Calu3 (cell line): ENCODE results near the gene NPTXR. TPM values are rescaled to one million over a fixed set of nuclear protein-coding genes. Genes with fewer than 3 reads are reported as not detected.
"Not testable (repeated sequence)": the region's sequence is repeated elsewhere in the genome, so short reads cannot be mapped to it uniquely, and the experiment has no call there.

Experiments
- BruUV-seq: library from RNA; stranded (reverse); fragments of 400-500 nt; replicated peaks from 2 replicates; lab custom pipeline; 2021; lab: Mats Ljungman, UMichigan
- CTCF ChIA-PET: fragments of 300-600 bp; sonication (Branson Sonifier 250); formaldehyde crosslinking; loops from one replicate; lab custom pipeline; 2022; ENCODE audit warnings: antibody characterized with exemption; lab: Charles Lee
- DNase-seq: peaks from one replicate; pipeline ENCODE4 v3.0.0; 2022
- H3K27ac Mint-ChIP-seq: one replicate; pipeline ENCODE4 v1.8.0; 2022; ENCODE audit warnings: mixed read lengths; ENCODE audit not compliant: unreplicated experiment
- H3K27me3 Mint-ChIP-seq: one replicate; pipeline ENCODE4 v1.8.0; 2022; ENCODE audit warnings: mixed read lengths; ENCODE audit not compliant: unreplicated experiment
- H3K36me3 Mint-ChIP-seq: one replicate; pipeline ENCODE4 v1.8.0; 2022; ENCODE audit warnings: mild to moderate bottlenecking, moderate library complexity, mixed read lengths; ENCODE audit not compliant: insufficient read depth, unreplicated experiment
- H3K4me1 Mint-ChIP-seq: one replicate; pipeline ENCODE4 v1.8.0; 2022; ENCODE audit warnings: mild to moderate bottlenecking, low read depth, mixed read lengths; ENCODE audit not compliant: unreplicated experiment
- H3K4me3 Mint-ChIP-seq: one replicate; pipeline ENCODE4 v1.8.0; 2022; ENCODE audit warnings: mild to moderate bottlenecking, low read depth, moderate library complexity, mixed read lengths; ENCODE audit not compliant: unreplicated experiment
- H3K9me3 Mint-ChIP-seq: one replicate; pipeline ENCODE4 v1.8.0; 2022; ENCODE audit warnings: low read depth, mixed read lengths; ENCODE audit not compliant: unreplicated experiment
- CTCF ChIP-seq: fragments of 200-600 bp; IDR thresholded peaks from one replicate; pipeline ENCODE4 v1.8.0; 2022; ENCODE audit warnings: antibody characterized with exemption; ENCODE audit not compliant: unreplicated experiment
- intact Hi-C: fragments of 100-400 bp; cut with micrococcal nuclease; formaldehyde crosslinking; loops from one replicate; pipeline ENCODE4 v1.10.0; 2022; ENCODE audit not compliant: unreplicated experiment
- total RNA-seq: library from RNA; stranded (reverse); gene quantifications from 2 replicates; pipeline ENCODE4 v1.2.3, GENCODE V29; 2022

NPTXR gene
- total RNA-seq, 1 experiment from 2014 or later: 6.1 TPM

- peaks cover 48% of the 10 kb centered on the region for H3K36me3 Mint-ChIP-seq
- H3K9me3 Mint-ChIP-seq: no peaks in the 10 kb centered on the region
- CTCF ChIA-PET: no interaction called here
- peaks cover 14% of the 10 kb centered on the region for H3K4me1 Mint-ChIP-seq
- H3K27ac Mint-ChIP-seq: peak overlapping the region; percentile 56
- TF ChIP-seq CTCF: no peak
- no peak overlapping the region for H3K4me3 Mint-ChIP-seq
- DNase-seq: no peak
- no peaks in the 10 kb centered on the region for H3K27me3 Mint-ChIP-seq
- intact Hi-C loops: loop anchor here (10.0 kb wide), 1 partner anchor 95 kb away; no protein-coding TSS in a partner anchor
- no TSS peak for BruUV-seq
Measured at GRCh38 chr22:38859581-38860282, 15.9 kb upstream of the NPTXR start.

GRCh38 chr22:38858492-38858891 is 14.7 kb upstream of the NPTXR start:
- Mint-ChIP-seq H3K4me3 (no peak overlapping the region), H3K27ac (no peak overlapping the region), H3K9me3 (no peaks in the 10 kb centered on the region), H3K27me3 (no peaks in the 10 kb centered on the region), H3K4me1 (peaks cover 14% of the 10 kb centered on the region), H3K36me3 (peaks cover 38% of the 10 kb centered on the region)
- CTCF ChIA-PET: no interaction called here
- no TSS peak for BruUV-seq
- TF ChIP-seq CTCF: no peak
- intact Hi-C loops: loop anchor here (10.0 kb wide), 1 partner anchor 94 kb away; no protein-coding TSS in a partner anchor
- no peak for DNase-seq

- BruUV-seq: not testable (repeated sequence)
Measured at GRCh38 chr22:38854476-38854875, 10.6 kb upstream of the NPTXR start.

GRCh38 chr22:38853883-38854282 is 10.1 kb upstream of the NPTXR start:
- not testable (repeated sequence) for H3K9me3 Mint-ChIP-seq, H3K4me1 Mint-ChIP-seq, H3K4me3 Mint-ChIP-seq, H3K27ac Mint-ChIP-seq, H3K36me3 Mint-ChIP-seq, DNase-seq, BruUV-seq
- H3K27me3 Mint-ChIP-seq: peaks cover 35% of the 10 kb centered on the region
- CTCF ChIA-PET: interaction anchor here (1.0 kb wide), 1 partner anchor 85 kb away, joined by 5 read pairs; no protein-coding TSS in a partner anchor
- intact Hi-C loops: loop anchor here (10.0 kb wide), 1 partner anchor 89 kb away; no protein-coding TSS in a partner anchor

More at GRCh38 chr22:38854476-38854875, 10.6 kb upstream of the NPTXR start:
- CTCF ChIA-PET: interaction anchor here (1.0 kb wide), 1 partner anchor 85 kb away, joined by 5 read pairs; no protein-coding TSS in a partner anchor
- not testable (repeated sequence) for H3K9me3 Mint-ChIP-seq, DNase-seq, H3K4me3 Mint-ChIP-seq, H3K36me3 Mint-ChIP-seq, H3K27ac Mint-ChIP-seq, H3K4me1 Mint-ChIP-seq
- H3K27me3 Mint-ChIP-seq: peaks cover 29% of the 10 kb centered on the region
- intact Hi-C loops: loop anchor here (10.0 kb wide), 1 partner anchor 90 kb away; no protein-coding TSS in a partner anchor

GRCh38 chr22:38853196-38853651 is 9.4 kb upstream of the NPTXR start:
- H3K4me3 Mint-ChIP-seq: no peak overlapping the region
- DNase-seq: no peak
- no peaks in the 10 kb centered on the region for H3K36me3 Mint-ChIP-seq
- CTCF ChIA-PET: interaction anchor here (0.6 to 1.1 kb wide), 2 partner anchors 32 to 84 kb away, joined by 3 to 4 read pairs; no protein-coding TSS in a partner anchor
- intact Hi-C loops: loop anchor here (10.0 kb wide), 1 partner anchor 88 kb away; no protein-coding TSS in a partner anchor
- H3K4me1 Mint-ChIP-seq: peaks cover 6% of the 10 kb centered on the region
- H3K27ac Mint-ChIP-seq: no peak overlapping the region
- no peak for TF ChIP-seq CTCF
- BruUV-seq: no TSS peak
- H3K27me3 Mint-ChIP-seq: peaks cover 42% of the 10 kb centered on the region
- H3K9me3 Mint-ChIP-seq: no peaks in the 10 kb centered on the region
